HG03442 (cell line): ENCODE measurements around the gene PIEZO2.
"Not testable (repeated sequence)": the region's sequence is repeated elsewhere in the genome, so short reads cannot be mapped to it uniquely, and the experiment has no call there.

Experiments used
- ATAC-seq: cut with Tn5 transposase; IDR thresholded peaks from one replicate; pipeline ENCODE4 v1.9.1; 2021; ENCODE audit warnings: mild to moderate bottlenecking, moderate library complexity; ENCODE audit not compliant: unreplicated experiment

PIEZO2 gene

GRCh38 chr18:10933648-10934047 lies 215.7 kb downstream of the PIEZO2 start:
- not testable (repeated sequence) for ATAC-seq

- ATAC-seq = no peak
Observed at GRCh38 chr18:10930076-10930475, 219.3 kb downstream of the PIEZO2 start.

GRCh38 chr18:10928772-10929373 lies 220.5 kb downstream of the PIEZO2 start:
- no peak for ATAC-seq

- no peak for ATAC-seq
Observed at GRCh38 chr18:10928011-10928771, 221.2 kb downstream of the PIEZO2 start.

- ATAC-seq = no peak
Observed at GRCh38 chr18:10927286-10927992, 221.9 kb downstream of the PIEZO2 start.

GRCh38 chr18:10926621-10927161 lies 222.7 kb downstream of the PIEZO2 start:
- no peak for ATAC-seq

GRCh38 chr18:10924290-10924689 lies 225.1 kb downstream of the PIEZO2 start:
- ATAC-seq = no peak

- no peak for ATAC-seq
Observed at GRCh38 chr18:10923551-10924070, 225.8 kb downstream of the PIEZO2 start.

GRCh38 chr18:10923141-10923540 lies 226.2 kb downstream of the PIEZO2 start:
- no peak for ATAC-seq

- not testable (repeated sequence) for ATAC-seq
Observed at GRCh38 chr18:10922712-10923111, 226.7 kb downstream of the PIEZO2 start.

- not testable (repeated sequence) for ATAC-seq
Observed at GRCh38 chr18:10920309-10920708, 229.1 kb downstream of the PIEZO2 start.

GRCh38 chr18:10919851-10920250 lies 229.5 kb downstream of the PIEZO2 start:
- no peak for ATAC-seq

- no peak for ATAC-seq
Observed at GRCh38 chr18:10916865-10917264, 232.5 kb downstream of the PIEZO2 start.

GRCh38 chr18:10916387-10916786 lies 233.0 kb downstream of the PIEZO2 start:
- ATAC-seq = no peak

- not testable (repeated sequence) for ATAC-seq
Observed at GRCh38 chr18:10915748-10916147, 233.6 kb downstream of the PIEZO2 start.

- not testable (repeated sequence) for ATAC-seq
Observed at GRCh38 chr18:10914610-10915009, 234.8 kb downstream of the PIEZO2 start.

GRCh38 chr18:10913919-10914318 lies 235.4 kb downstream of the PIEZO2 start:
- ATAC-seq = no peak

- no peak for ATAC-seq
Observed at GRCh38 chr18:10912790-10913545, 236.4 kb downstream of the PIEZO2 start.

- ATAC-seq = no peak
Observed at GRCh38 chr18:10909724-10910123, 239.6 kb downstream of the PIEZO2 start.

- ATAC-seq = no peak
Observed at GRCh38 chr18:10908760-10909159, 240.6 kb downstream of the PIEZO2 start.

GRCh38 chr18:10907749-10908148 lies 241.6 kb downstream of the PIEZO2 start:
- no peak for ATAC-seq
